DMS79 treated with DMSO at 0.1 percent for 48 hours (cell line): ENCODE results near the gene EBI3.
A peak's percentile ranks its signal among the peaks of the same experiment; 100 is the strongest.
"Not testable (repeated sequence)": the region's sequence is repeated elsewhere in the genome, so short reads cannot be mapped to it uniquely, and the experiment has no call there.

Experiments used
- DNase-seq: peaks from one replicate; lab custom pipeline; 2025; lab: John Stamatoyannopoulos, UW

Gene EBI3

DNA sequence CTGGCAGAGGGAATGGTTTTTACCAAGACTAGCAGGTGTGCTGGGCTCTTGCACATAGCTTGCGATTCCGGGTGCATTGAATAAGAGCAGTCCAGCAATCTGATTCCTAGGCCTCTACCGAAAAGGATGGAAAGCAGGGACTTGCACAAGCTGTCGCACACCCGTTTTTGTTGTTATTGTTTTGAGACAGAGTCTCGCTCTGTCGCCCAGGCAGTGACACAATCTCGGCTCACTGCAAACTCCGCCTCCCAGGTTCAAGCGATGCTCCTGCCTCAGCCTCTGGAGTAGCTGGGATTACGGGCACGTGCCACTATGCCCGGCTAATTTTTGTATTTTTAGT, 5.5 kb downstream of the EBI3 start:
- DNase-seq: no peak

DNA sequence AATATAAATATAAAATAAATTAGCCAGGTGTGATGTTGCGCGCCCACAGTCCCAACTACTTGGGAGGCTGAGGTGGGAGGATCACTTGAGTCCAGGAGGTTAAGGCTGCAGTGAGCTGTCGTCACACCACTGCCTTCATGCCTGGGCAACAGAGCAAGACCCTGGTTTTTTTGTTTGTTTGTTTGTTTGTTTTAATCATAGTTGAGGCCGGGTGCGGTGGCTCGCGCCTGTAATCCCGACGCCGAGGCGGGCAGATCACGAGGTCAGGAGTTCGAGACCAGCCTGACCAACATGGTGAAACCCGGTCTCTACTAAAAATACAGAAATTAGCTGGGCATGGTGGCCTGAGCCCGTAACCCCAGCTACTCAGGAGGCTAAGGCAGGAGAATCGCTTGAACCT, 8.2 kb downstream of the EBI3 start:
- DNase-seq: not testable (repeated sequence)

DNA sequence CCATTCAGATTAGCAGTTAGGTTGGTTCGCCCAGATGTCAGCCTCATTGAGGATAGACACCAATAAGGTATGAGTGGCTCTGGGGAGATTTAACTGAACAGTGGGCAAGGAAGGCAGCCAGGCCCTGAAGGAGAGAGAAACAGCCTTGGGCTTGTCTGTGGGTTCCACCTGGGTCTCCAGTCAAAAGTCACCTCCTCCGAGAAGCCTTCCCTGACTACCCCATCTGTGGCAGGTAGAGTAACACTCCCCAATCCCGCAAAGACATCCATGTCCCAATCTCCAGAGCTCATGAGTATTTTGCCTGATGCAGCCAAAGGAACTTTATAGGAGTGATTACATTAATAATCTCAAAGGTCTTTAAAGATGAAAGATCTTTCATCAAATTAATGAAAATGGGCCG, 9.5 kb downstream of the EBI3 start:
- no peak for DNase-seq

DNA sequence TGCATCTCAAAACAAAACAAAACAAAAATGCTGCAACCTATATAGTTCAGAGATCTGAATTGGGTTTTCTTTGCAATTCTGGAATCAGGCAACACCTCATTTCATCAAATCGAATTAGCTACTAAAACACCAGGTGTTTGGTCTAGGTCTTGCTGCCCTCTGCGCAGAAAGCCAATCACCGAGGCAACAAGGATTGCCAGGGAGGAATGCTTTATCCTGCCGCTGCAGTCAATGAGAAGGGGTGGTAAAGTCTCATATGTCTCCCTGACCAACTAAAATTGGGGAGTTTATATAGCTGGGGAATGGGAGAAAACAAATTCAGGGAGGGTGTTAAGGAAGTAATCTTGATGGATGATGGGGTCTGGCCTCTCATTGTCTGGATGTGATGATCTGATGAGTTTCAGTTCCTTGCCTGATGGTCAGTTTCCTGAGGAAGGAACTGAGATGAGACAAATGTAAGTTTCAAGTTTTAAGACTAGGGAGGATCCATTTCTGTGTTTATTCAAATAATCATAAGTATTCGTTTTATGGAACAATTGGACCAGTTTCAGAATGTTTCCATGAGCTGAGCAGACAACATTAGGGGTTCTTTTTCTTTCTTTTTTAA, 12.6 kb downstream of the EBI3 start:
- no peak for DNase-seq

DNA sequence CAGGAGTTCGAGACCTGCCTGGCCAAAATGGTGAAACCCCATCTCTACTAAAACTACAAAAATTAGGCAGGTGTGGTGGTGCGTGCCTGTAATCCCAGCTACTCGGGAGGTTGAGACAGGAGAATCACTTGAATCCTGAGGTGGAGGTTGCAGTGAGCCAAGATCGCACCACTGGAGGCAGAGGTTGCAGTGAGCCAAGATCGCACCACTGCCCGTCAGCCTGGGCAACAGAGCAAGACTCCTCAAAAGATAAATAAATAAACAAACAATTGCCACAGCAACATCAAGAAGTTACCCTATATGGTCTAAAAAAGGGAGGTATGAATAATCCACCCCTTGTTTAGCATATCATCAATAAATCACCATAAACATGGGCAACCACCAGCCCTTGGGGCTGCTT, 16.6 kb downstream of the EBI3 start:
- not testable (repeated sequence) for DNase-seq

DNA sequence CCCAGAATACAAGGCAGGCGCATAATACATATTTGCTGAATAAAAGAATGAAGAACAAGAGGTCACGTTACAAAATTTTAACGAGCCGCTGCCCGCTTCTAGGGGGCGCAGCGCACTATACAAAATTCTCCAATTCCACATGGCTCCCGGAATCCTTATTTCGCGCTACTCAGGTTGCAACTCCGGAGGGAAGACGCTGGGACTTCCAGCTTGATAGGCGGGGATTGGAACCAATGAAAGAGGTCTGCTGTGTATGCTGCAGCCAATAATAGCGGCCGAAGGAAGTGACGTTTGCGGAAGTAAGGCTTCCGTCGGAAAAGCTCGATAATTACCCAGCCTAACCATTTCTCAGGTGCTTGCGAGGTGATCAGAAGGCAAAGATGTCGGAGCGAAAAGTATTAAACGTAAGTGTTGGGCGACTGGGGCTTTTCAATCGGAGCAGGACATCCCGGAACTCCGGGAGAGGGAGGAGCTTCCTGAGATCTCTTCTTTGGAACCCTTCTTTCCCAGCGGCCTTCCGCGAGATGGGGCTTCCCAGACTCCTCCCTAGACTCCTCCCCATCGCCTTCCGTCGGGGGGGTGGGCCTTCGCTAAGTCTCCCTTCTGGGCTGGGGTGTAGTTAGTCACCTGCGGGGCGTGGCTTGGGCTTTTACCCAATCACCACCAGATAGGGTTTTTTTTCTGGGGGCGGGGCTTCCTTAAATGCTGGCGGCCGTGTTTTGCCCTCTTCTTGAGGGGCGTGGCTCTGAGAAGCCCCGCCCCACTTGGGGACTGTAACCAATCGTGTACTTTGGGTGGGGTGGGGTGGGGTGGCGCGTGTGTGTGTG, 17.7 kb downstream of the EBI3 start, which contains the start of gene YJU2:
Gene YJU2, plus strand, starts transcription at position 314 of the 827 bp plus-strand sequence. Its CDS starts 67 bp downstream, at position 381.
- peak; percentile 98 for DNase-seq

DNA sequence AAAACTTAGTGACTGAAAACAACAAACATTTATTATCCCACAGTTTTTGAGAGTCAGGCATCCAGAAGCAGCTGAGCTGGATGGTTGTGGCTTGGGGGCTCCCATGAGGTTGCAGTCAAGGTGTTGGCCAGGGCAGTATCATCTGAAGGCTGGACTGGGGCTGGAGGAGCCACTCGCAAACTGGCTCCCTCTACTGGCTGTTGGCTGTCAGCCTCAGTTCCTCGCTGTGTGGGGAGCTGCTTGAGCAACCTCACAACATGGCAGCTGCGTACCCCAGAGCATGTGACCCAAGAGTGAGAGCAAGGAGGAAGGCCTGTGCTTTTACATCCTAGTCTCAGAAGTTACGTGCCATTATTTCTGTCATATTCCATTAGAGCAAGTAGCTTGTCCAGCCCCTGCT, 27.2 kb downstream of the EBI3 start:
- no peak for DNase-seq

DNA sequence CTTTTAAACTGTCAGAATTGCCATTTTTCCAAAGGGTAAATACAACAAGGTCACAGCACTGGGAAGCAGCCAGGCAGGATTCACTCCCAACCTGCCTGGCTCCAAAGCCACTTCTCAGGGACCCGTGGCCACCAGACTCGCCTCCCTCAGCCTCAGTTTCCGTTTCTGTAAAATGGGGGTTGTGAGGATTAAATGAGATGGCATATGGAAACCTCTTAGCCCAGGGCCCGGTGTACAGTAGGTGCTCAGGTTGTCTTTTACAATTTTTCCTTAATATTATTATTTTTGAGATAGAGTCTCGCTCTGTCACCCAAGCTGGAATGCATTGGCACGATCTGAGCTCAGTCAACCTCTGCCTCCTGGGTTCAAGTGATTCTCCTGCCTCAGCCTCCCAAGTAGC, 27.7 kb downstream of the EBI3 start:
- no peak for DNase-seq

DNA sequence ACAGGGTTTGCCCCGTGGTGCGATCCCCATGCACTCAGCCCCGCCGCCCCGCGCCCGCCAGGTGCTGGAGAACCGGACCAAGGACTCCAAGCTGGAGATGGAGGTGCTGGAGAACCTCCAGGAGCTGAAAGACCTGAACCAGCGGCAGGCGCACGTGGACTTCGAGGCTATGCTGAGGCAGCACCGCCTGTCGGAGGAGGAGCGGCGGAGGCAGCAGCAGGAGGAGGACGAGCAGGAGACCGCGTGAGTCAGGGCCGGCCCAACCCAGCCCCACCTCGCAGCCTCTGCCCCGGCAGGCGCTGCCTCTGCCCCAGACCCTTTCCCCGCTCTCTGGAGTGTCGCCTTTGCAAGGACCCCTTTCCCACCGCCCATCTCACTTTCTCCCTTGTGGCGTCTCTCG, 28.9 kb downstream of the EBI3 start:
- no peak for DNase-seq

DNA sequence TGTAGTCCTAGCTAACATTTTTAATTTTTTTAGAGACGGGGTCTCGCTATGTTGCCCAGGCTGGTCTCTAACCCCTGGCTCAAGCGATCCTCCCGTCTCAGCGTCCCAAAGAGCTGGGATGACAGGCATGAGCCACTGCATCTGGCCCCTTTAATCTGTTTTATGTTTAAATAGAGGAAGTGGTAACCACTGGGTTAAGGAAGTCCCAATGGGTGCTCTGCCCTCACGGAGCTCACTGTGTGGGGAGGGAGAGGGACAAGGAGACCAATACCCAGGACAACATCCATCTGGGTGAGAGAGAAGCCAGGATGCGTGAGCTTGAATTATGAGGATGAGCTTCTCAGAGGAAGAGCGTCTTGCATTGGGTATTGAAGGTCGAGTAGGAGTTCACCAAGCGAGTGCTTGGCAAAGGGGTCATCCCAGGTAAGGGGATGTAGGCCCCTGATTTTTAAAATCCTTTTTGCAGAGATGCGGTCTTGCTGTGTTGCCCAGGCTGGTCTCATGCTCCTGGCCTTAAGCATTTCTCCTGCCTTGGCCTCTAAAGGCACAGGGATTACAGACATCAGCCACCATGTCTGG, 31.4 kb downstream of the EBI3 start:
- DNase-seq: no peak

DNA sequence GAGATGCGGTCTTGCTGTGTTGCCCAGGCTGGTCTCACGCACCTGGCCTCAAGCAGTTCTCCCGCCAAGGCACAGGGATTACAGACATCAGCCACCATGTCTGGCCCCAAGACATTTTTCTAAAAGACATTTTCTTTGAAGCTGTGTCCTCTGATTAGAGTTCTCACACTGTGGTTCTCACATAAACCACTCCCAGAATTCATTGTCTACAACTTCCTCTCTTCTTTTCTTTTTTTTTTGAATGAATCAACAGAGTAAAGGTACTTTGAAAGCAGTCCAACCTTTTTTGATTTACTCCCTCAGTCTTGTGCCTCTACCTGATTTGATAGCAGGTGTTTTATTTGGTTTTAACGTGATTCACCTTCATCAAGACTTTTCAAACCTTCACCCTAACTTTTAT, 35.5 kb downstream of the EBI3 start:
- DNase-seq: no peak

DNA sequence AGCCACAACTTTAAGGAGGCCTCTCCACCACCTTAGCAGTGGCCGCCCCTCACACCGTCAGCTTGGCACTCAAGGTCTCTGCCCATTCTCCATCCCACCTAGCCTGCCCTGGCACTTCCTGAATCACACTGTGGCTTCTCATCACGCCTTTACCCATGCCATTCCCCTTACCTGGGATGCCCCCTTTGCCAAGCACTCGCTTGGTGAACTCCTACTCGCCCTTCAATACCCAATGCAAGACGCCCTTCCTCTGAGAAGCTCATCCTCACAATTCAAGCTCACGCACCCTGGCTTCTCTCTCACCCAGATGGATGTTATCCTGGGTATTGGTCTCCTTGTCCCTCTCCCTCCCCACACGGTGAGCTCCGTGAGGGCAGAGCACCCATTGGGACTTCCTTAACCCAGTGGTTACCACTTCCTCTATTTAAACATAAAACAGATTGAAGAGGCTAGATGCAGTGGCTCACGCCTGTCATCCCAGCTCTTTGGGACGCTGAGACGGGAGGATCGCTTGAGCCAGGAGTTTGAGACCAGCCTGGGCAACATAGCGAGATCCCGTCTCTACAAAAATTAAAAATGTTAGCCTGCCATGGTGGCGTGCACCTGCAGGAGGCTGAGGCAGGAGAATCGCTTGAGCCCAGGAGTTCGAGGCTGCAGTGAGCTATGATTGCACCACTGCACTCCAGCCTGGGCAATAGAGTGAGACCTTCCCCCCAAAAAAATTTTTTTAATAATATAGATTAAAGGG, 37.1 kb downstream of the EBI3 start:
- DNase-seq: no peak

DNA sequence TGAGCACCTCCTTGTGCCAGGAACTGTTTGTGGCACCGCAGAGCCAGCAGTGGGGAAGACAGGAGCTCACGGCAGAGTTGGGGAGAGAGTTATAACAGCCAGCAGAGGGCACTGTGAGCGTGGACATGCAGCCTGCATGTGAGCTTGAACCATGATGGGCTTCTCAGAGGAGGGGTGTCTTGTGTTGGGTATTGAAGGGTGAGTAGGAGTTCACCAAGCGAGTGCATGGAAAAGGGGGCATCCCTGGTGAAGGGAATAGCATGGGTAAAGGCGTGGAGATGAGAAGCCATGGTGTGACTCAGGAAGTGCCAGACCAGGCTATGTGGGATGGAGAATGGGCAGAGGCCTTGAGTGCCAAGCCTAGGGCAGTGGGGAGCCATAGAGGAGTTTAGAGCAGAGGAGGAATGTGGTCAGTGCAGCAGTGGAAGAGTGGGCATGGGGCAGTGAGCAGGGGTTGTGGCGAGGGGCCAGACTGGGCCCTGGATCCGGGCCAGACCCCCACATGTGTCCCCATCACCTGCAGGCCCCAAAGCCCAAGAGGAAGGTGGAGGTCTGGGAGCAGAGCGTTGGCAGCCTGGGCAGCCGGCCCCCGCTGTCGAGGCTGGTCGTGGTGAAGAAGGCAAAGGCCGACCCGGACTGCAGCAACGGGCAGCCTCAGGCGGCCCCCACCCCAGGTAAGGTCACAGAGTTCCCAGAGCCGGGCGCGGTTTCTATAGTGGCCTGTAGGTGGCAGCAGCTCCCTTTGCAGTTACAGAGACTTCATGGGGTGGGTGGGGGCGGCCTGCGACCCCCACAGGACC, 38.0 kb downstream of the EBI3 start:
- DNase-seq: no peak

DNA sequence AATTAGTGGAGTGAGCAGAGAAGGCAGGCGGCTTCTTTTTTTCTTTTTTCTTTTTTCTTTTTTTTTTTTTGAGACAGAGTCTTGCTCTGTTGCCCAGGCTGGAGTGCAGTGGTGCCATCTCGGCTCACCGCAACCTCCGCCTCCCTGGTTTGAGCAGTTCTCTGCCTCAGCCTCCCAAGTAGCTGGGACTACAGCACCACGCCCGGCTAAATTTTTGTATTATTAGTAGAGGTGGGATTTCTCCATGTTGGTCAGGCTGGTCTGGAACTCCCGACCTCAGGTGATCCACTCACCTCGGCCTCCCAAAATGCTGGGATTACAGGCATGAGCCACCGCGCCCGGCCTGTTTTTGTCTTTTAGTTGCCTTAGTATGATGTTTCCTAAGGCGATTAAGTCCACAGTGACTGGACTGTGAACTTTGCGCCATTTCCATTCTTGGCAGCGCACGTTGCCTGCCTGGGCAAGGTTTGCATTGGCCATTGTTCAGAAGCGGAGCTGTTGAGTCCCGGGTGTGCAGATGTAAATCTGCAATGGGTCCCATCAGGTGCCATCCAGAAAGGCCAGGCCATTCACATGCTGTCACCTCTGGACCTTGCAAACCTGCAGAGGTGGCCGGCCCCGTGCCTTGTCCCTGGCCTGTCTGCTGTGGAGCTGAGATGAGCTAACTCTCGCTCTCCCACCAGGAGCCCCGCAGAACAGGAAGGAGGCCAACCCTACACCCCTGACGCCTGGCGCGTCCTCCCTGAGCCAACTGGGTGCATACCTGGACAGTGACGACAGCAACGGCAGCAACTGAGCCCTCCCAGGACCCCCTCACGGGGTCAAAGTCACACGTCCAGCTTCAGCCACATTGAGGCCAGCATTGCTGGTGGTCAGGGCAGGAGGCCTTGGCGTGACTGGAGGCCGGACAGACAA, 38.8 kb downstream of the EBI3 start:
- DNase-seq: no peak

DNA sequence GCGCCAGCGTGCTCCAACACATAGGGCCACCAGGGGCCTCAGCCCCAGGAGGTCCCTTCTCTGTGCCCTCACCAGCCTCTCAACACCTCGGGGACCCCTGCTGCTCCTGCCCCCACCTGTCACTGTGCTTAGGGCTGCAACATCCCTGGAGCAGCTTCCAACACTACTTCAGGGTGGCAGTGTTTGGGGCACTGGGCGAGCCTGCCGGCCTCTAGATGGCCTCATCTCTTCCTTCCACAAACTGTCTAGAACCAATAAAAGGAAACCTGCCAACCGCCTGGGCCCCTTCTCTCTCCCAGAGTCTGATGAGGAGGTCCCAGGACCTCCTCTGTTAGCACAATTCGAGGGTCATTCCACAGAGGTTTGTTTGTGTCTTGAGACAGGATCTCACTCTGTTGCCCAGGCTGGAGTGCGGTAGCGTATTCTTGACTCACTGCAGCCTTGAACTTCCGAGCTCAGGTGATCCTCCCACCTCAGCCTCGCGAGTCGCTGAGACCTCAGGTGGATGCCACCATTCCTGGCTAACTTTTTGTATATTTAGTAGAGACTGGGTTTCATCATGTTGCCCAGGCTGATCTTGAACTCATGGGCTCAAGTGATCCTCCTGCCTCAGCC, 39.6 kb downstream of the EBI3 start:
- no peak for DNase-seq

DNA sequence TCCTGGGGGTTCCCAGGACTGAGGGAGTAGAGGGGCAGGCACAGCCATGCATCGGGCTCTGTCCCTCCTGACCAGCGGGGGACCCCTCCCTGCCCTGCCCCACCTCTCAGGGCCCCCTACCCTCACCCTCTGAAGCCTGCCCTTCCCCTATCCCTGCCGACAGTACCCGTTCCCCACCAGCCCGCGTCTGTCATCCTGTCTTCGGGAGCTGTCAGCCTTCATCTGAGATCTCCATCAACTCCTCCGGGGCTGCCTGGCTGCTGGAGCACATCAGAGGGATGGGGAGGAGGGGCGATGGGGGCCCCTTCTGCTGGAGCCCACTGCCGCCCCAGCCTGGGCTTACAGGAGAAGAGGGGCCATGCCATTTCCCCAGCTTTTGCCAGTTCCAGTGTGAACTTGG, 43.6 kb downstream of the EBI3 start:
- no peak for DNase-seq

DNA sequence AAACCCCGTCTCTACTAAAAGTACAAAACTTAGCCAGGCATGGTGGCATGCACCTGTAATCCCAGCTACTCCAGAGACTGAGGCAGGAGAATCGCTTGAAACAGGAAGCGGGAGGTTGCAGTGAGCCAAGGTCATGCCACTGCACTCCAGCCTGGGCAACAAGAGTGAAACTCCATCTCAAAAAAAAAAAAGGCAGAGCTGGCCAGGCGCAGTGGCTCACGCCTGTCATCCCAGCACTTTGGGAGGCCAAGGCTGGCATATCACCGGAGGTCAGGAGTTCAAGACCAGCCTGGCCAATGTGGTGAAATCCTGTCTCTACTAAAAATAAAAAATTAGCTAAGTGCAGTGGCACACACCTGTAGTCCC, 45.0 kb downstream of the EBI3 start:
- DNase-seq: not testable (repeated sequence)

DNA sequence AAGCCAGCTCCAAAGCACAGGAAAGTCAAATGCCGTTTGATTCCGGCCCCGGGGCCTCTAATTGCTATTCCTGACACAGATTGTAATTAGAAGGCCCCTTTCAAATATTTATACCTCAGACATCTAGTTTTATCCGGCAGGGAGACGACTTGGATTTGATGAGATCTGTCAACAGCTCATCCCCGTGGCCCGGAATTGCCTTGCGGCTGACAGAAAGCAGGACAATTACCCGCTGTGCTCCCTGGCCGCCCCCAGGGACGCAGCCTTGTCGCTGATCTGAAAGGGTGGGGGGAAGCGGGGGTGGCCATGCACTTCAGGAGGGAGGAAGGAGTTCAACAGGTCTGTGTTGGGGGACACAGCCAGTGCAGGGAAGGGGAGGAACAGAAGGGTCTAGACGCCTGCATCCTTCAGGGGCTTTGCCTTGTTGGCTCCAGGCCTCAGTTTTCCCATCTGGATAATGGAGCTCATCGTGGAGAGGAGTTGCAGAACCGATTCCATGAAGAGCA, 47.9 kb downstream of the EBI3 start:
- DNase-seq: no peak

DNA sequence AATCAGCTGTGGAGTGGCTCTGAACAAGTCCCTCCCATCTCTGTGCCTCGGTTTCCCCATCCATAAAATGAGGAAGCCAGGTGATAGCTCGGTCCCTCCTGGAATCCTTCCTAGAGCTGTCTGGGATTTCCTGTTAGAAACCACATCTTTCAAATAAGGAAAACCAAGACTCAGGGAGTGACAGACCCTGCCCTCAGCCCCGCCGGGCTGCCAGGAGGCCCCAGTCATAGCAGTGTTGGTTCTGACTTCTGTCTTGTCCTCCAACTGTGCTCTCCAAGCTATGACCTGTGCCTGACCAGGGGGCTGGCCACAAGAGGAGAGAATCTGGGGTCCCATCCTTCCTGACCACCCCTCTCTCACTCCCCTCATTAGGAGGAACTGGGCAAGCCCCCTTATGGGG, 48.7 kb downstream of the EBI3 start:
- no peak for DNase-seq
